GM12878 (cell line): ENCODE measurements around the gene GUCY2D.

ENCODE experiments used
- BCL11A ChIP-seq: IDR thresholded peaks from 2 replicates; pipeline ENCODE4 v1.6.1; 2011; ENCODE audit warnings: low read depth, low read length
- EP300 ChIP-seq, 2 experiments: fragments of 150-350 bp in 1 of 2; IDR thresholded peaks; 2 replicates each; pipeline ENCODE4 v1.6.1; 2011 to 2012; ENCODE audit warnings: low read depth in 2 of 2, low read length in 2 of 2, borderline replicate concordance in 1 of 2, improper control_type of control experiment in 1 of 2, inconsistent platforms in 1 of 2; ENCODE audit not compliant: control insufficient read depth in 1 of 2
- HDAC2 ChIP-seq: fragments of 200-600 bp; sonication (generic); IDR thresholded peaks from 2 replicates; pipeline ENCODE4 v1.6.1; 2017
- MXI1 ChIP-seq: fragments of 150-350 bp; IDR thresholded peaks from 2 replicates; pipeline ENCODE4 v1.6.1; 2011; ENCODE audit warnings: low read depth, mild to moderate bottlenecking, inconsistent platforms, low read length, improper control_type of control experiment
- POLR2AphosphoS5 ChIP-seq: IDR thresholded peaks from 2 replicates; pipeline ENCODE4 v1.6.1; 2011; ENCODE audit warnings: mild to moderate bottlenecking, low read length, inconsistent platforms
- TF ChIP-seq, protein P1 (sequence below), 3 experiments: IDR thresholded peaks in 2 of 3; conservative IDR thresholded peaks in 1 of 3; 2 replicates each; pipeline ENCODE4 v1.5.1; 2011; ENCODE audit warnings: low read depth in 3 of 3, low read length in 3 of 3, mild to moderate bottlenecking in 3 of 3, control low read depth in 2 of 3, moderate library complexity in 2 of 3, inconsistent platforms in 1 of 3, mixed read lengths in 1 of 3; ENCODE audit not compliant: control insufficient read depth in 2 of 3, insufficient read depth in 1 of 3; ENCODE audit errors: extremely low read depth in 1 of 3
- TF ChIP-seq, protein P2 (sequence below): IDR thresholded peaks from 2 replicates; pipeline ENCODE4 v1.6.1; 2012; ENCODE audit warnings: low read length, inconsistent platforms

DNA sequence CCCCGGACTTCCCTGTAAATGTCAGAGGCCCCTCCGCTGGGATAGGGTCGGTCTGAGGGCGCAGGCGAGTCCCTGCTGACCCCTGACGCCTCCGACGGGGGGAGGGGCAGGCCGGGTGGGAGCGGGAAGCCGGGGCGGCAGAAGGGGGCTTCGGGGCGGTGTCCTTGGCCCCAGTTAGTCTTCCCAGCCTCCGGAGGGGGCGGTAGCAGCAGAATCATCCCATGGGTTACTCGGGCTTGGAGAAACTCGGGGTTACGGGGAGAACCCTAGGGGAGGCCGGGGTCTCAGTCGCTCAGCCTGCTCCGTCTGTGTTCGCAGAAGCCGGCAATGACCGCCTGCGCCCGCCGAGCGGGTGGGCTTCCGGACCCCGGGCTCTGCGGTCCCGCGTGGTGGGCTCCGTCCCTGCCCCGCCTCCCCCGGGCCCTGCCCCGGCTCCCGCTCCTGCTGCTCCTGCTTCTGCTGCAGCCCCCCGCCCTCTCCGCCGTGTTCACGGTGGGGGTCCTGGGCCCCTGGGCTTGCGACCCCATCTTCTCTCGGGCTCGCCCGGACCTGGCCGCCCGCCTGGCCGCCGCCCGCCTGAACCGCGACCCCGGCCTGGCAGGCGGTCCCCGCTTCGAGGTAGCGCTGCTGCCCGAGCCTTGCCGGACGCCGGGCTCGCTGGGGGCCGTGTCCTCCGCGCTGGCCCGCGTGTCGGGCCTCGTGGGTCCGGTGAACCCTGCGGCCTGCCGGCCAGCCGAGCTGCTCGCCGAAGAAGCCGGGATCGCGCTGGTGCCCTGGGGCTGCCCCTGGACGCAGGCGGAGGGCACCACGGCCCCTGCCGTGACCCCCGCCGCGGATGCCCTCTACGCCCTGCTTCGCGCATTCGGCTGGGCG is 542 bp downstream of the GUCY2D start:
- TF ChIP-seq, protein P1, sequence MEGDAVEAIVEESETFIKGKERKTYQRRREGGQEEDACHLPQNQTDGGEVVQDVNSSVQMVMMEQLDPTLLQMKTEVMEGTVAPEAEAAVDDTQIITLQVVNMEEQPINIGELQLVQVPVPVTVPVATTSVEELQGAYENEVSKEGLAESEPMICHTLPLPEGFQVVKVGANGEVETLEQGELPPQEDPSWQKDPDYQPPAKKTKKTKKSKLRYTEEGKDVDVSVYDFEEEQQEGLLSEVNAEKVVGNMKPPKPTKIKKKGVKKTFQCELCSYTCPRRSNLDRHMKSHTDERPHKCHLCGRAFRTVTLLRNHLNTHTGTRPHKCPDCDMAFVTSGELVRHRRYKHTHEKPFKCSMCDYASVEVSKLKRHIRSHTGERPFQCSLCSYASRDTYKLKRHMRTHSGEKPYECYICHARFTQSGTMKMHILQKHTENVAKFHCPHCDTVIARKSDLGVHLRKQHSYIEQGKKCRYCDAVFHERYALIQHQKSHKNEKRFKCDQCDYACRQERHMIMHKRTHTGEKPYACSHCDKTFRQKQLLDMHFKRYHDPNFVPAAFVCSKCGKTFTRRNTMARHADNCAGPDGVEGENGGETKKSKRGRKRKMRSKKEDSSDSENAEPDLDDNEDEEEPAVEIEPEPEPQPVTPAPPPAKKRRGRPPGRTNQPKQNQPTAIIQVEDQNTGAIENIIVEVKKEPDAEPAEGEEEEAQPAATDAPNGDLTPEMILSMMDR (IDR thresholded peaks at IDR 0.05 in 2 of 3, conservative IDR thresholded peaks at IDR 0.05 in 1 of 3; ENCODE audit: control insufficient read depth in 2 of 3, extremely low read depth in 1 of 3, insufficient read depth in 1 of 3, low read depth in 3 of 3, low read length in 3 of 3) = no peak
- no peak for TF ChIP-seq HDAC2
- TF ChIP-seq EP300 (IDR thresholded peaks at IDR 0.05; ENCODE audit: borderline replicate concordance in 1 of 2, control insufficient read depth in 1 of 2, low read depth in 2 of 2, low read length in 2 of 2) = no peak
- TF ChIP-seq MXI1 = no peak
- TF ChIP-seq BCL11A = no peak
- no peak for TF ChIP-seq POLR2AphosphoS5
- TF ChIP-seq, protein P2, sequence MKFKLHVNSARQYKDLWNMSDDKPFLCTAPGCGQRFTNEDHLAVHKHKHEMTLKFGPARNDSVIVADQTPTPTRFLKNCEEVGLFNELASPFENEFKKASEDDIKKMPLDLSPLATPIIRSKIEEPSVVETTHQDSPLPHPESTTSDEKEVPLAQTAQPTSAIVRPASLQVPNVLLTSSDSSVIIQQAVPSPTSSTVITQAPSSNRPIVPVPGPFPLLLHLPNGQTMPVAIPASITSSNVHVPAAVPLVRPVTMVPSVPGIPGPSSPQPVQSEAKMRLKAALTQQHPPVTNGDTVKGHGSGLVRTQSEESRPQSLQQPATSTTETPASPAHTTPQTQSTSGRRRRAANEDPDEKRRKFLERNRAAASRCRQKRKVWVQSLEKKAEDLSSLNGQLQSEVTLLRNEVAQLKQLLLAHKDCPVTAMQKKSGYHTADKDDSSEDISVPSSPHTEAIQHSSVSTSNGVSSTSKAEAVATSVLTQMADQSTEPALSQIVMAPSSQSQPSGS = no peak
